NCI-H510A treated with DMSO at 0.1 percent for 48 hours (cell line): Measurements from ENCODE around the gene DDR1.
"Not testable (repeated sequence)": the region's sequence is repeated elsewhere in the genome, so short reads cannot be mapped to it uniquely, and the experiment has no call there.

Source experiments
- DNase-seq: peaks from one replicate; lab custom pipeline; 2025; lab: John Stamatoyannopoulos, UW

DDR1 gene

DNA sequence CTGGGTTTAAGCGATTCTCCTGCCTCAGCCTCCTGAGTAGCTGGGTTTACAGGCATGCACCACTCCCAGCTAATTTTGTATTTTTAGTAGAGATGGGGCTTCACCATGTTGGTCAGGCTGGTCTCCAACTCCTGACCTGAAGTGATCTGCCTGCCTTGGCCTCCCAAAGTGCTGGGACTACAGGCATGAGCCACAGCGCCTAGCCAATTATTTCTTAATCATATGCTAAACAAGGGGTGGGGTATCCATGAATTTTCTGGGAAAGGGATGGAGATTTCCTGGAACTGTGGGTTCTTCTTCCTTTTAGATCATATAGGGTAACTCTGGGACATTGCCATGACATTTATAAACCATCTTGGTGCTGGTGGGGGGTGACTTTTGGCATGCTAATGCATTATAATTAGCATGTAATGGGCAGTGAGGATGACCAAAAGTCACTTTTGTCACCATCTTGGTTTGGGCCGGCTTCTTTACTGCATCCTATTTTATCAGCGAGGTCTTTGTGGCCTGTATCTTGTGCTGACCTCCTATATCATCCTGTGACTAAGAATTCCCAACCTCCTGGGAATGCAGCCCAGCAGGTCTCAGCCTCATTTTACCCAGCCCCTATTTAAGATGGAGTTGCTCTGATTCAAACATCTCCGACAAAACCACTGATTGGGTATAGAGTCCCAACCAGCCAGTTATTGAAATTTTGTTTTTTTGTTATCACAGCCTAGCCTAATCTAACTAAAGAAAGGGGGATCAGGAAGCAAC, 29.9 kb upstream of the DDR1 start:
- DNase-seq: no peak

DNA sequence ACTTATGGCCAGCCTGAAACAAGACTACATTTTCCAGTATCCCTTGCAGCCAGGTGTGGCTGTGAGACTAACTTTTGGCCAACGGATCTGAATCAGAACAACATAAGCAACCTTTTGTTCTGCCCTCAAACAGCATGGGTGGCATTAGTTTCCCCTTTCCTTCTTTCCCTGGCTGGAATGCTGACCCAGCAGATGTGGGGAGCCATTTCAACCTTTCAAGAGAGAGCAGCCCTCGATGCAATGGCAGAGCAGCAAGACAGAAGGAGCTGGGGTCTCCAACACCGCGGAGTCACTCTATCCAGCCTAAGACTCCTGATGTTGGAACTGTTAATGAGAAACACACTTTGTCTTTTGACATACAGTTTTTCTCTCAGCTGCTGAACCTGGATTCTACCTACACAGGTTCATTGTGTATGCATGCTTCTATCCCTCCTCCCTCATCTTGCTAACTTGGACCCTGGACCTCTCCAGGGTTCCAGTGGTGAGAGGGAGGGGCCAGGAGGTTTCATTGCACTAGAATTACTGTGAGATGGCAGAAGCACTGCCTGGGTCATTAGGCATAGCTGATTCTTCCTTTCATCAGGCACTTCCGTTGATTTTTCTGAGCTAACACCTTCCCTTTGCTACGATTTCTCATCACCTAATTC, 28.8 kb upstream of the DDR1 start:
- no peak for DNase-seq

- DNase-seq: no peak
Observed at GRCh38 chr6:30857112-30857511, 27.2 kb upstream of the DDR1 start.

DNA sequence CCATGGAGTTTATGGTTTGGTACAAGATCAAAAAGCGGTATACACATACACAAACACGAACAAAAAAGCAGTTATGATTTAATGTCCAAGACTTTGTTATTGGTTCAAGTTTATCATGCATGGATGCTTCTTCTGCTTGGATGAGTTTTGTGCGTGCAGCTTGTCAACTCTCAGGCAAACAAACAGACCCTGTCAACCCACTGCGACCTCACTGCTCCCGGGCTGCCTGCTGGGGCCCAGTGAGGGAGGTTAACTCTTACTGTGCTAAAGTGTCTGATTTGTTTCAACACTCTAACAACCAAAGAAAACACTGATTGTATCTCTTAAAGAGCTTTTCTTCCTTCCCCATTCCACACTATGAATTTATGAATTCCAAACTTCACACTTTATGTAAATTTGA, 26.8 kb upstream of the DDR1 start:
- DNase-seq: no peak

DNA sequence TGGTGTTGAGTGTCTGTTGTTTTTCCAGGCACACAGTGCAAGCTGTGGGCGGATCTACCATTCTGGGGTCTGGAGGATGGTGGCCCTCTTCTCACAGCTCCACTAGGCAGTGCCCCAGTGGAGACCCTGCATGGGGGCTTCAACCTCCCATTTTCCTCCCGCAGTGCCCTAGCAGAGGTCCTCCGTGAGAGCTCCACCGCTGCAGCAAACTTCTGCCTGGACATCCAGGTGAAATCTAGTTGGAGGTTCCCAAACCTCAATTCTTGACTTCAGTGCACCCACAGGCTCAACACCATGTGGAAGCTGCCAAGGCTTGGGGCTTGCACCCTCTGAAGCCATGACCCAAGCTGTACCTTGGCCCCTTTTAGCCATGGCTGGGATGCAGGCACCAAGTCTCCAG, 24.6 kb upstream of the DDR1 start:
- DNase-seq: not testable (repeated sequence)

DNA sequence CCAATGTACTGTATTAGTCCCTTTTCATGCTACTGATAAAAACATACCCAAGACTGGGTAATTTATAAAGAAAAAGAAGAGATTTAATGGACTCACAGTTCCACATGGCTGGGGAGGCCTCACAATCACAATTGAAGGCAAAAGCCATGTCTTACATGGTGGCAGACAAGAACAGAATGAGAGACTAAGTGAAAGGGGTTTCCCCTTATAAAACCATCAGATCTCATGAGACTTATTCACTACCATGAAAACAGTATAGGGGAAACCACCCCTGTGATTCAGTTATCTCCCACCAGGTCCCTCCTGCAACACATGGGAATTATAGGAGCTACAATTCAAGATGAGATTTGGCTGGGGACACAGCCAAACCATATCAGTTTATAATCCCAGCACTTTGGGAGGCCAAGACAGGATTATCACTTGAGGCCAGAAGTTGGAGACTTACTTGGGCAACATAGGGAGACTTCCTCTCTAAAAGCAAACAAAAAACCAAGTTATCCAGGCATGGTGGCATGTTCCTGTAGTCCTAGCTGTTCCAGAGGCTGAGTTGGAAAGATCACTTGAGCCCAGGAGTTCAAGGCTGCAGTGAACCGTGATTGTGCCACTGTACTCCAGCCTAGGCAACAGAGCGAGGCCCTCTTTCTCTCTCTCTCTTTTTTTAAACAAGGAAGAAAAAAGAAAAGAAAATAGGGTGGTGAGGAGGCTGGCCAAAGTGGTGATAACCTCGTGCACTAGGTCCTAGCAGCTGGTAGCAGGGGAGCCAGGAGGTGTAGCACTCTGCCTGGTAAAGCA, 22.9 kb upstream of the DDR1 start:
- DNase-seq: no peak

- no peak for DNase-seq
Observed at GRCh38 chr6:30862156-30862875, 22.0 kb upstream of the DDR1 start.

- DNase-seq: no peak
Observed at GRCh38 chr6:30864325-30864724, 20.0 kb upstream of the DDR1 start.

- DNase-seq: not testable (repeated sequence)
Observed at GRCh38 chr6:30869241-30869749, 15.0 kb upstream of the DDR1 start.

DNA sequence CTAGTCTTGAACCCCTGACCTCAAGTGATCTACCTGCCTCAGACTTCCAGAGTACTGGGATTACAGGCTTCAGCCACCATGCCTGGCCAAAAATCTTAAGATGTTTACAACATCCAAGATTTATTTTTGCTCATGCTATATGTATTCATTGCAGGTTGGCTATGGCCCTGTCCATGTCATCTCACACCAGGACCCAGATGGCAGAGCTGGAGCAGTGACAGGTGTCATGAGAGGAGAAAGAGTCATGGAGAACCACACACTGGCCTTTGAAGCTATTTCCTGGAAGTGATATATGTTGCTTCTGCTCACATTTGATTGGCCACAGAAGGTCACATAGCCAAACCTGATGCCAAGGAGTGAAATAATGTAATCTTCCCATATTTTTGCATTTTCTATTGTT, 13.8 kb upstream of the DDR1 start:
- no peak for DNase-seq

DNA sequence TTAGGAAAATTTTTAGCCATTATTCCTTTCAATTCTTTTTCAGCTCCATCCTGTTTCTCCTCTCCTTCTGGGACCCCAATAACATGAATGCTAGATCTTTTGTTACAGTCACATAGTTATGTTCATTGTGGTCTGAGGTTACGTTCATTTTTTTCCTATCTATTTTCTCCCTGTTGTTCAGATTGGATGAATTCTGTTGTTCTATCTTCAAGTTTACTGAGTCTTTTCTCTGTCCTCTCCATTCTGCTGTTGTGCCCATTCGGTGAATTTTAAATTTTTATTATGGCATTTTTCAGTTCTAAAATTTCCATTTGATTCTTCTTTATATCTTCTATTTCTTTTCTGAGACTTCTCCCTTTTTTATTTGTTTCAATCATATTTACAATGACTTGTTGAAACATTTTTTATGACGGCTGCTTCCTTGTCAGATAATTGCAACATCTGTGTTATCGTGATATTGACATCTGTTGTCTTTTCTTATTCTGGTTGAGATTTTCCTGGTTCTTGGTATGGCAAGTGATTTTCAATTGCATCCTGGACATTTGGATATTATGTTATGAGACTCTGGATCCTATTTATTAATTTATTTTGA, 12.6 kb upstream of the DDR1 start:
- no peak for DNase-seq

DNA sequence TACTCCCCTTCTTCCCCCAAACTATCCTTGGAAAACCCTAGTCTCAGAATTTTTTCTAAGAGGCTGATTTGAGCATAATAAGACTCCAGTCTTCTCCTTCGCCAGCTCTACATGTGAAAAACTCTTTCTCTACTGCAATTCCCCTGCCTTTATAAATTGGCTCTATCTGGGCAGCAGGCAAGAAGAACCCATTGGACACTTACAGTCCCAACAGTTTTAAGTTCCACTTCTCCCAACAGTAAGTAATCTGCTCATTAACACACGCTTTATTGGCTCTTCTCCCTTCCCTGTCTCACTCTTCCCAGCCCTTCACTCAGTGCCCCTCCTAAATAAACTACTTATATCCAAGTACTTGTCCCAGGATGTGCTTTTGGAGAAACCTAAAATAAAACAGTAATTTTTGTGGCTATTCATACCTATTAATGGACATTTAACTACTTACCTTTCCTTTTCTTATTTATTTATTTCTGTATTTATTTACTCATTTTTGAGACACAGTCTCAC, 11.1 kb upstream of the DDR1 start:
- DNase-seq: no peak

DNA sequence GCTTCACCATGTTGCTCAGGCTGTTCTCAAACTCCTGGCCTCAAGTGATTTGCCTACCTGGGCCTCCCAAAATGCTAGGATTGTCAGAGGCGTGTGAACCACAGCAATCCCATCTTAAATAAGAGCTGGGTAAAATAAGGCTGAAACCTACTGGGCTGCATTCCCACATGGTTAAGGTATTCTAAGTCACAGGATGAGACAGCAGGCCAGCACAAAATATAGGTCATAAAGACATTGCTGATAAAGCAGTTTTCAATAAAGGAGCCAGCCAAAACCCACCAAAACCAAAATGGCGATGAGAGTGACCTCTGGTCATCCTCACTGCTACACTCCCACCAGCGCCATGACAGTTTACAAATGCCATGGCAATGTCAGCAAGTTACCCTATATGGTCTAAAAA, 10.5 kb upstream of the DDR1 start:
- not testable (repeated sequence) for DNase-seq

GRCh38 chr6:30875244-30876038, 8.9 kb upstream of the DDR1 start:
- DNase-seq: peak; percentile 2

- no peak for DNase-seq
Observed at GRCh38 chr6:30876039-30876730, 8.1 kb upstream of the DDR1 start.

GRCh38 chr6:30877419-30878262, 6.7 kb upstream of the DDR1 start:
- DNase-seq: peak; percentile 86

DNA sequence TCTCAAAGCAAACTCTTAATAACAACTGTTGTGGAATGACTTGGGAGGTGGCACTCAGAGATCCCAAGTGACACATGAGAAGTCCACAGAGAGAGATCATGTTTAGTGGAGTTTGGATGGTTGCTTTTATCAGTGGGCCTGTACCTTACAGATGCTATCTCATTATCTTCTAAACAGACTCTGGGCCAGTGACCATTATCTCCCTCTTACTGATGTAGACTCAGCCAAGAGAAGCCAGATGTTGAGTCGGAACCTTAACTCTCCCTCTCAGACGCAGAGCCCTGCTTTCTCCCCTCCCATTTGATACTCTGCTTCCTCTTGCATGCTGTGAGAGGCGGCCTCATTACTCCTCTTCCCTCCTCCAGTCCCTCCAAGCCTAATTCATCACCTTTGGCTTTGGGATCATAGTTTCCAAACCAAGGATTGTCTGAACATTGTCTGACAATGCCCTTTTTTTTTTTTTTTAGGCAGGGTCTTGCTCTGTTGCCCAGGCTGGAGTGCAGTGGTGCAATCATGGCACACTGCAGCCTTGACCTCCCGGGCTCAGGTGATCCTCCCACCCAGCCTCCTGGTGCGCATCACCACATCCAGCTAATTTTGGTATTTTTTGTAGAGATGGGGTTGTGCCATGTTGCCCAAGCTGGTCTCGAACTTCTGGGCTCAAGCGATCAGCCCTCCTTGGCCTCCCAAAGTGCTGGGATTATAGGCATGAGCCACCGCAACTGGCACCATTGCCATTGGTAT, 4.5 kb upstream of the DDR1 start:
- no peak for DNase-seq

GRCh38 chr6:30880698-30881252, 3.5 kb upstream of the DDR1 start:
- DNase-seq: no peak
